AG20443 (cell line): ENCODE results near the gene ASAP2.

Source experiments
- DNase-seq: peaks from one replicate; pipeline ENCODE4 v3.0.0; 2012; ENCODE audit warnings: low spot score, mixed read lengths

Gene ASAP2

DNA sequence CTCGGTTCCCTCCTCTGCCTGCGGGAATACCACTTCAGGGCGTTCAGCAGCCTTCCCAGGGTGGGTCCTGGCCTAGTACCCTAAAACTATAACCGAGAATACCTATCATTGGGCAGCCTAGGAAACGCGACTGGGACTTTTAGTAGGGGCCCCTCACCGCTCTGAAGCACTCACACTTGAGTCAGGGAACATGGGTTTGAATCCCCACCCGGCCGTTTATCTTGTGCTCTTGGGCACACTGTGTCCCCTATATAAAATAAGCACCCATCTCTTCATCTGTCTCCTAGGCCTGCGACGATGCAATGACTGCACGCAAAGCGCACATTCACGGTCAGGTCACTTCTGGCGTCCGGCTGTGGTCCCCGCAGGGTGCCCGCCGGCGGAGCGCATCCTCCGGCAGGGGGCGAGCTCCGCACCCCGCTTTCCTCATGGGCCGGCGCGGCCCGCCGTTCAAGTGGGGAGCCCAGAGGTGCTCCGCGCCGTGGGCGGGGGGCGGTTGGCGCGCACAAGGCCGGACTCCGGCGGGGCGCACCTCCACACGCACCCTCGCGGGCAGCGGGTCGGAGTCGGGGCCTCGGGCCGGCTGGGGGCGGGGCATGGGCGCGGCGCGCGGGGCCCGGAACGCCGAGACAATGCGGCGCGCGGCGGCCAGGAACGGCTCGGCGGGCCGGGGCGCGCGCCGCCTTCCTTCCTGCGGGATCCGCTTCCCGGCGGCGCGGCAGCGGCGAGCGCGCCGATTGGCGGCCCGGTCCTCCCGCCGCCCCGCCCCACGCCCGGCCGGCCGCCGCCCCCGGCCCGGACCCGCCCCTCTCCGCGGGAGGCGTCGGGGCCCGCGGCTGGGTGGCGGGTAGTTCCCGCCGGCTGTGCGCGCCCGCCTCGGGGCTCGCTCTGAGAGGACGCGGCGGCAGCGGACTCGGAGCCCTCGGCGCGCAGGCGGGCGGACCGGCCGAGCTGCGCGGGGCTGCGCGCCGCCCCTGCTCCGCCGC is at the start of gene ASAP2:
Gene ASAP2, plus strand, starts transcription at position 850 of the 986 bp plus-strand sequence. CDS start 293 bp downstream, outside the sequence.
- peak; percentile 96 for DNase-seq

DNA sequence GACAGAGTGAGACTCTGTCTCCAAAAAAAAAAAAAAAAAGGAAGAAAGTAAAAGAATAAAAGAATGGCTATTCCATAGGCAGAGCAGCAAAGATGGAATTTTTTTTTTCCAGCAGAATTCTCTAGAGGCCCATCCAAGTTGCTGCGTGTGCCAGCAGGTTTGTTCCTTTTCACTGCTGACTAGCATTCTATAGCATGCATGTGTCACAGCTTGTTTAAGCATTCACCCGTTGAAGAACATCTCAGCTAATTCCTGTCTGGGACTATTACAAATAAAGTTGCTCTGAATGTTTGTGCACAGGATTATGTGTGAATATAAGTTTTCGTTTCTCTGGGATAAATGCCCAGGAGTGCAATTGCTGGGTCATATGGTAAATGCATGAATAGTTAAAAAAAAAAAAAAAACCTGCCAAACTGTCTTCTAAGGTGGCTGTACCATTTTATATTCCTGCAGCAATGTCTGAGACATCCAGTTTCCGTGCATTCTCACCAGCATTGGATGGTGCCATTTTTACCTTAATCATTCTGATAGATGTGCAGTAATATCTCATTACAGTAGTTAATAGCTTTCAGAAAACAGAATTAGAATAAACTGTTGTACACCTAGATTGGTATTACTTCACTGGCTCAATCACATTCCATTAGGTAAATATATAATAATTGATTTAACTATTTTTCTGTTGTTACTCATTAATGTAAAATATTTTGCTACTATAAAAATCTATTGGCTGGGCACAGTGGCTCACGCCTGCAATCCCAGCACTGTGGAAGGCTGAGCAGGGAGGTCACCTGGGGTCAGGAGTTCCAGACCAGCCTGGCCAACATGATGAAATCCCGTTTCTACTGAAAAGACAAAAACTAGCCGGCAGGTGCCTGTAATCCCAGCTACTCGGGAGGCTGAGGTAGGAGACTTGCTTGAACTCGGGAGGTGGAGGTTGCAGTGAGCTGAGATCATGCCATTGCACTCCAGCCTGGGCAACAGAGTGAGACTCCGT is 47.5 kb upstream of the ASAP2 start:
- DNase-seq, result no peak

DNA sequence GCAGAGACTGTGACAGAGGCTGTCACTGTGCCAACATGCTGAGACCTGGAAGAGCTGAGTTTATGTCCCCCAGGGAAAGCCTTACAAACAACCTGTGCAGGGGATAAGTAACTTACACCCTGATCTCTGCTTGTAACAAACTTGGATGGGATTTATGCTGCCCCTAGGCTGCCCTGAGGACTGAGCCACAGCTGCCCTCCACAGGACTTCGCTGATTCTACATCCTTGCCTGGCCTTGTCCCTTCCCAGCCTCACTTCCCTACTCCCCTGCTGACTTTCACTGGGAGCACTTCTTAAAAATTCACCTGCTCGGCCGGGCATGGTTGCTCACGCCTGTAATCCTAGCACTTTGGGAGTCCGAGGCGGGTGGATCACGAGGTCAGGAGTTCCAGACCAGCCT is 45.9 kb upstream of the ASAP2 start:
- DNase-seq, result no peak

DNA sequence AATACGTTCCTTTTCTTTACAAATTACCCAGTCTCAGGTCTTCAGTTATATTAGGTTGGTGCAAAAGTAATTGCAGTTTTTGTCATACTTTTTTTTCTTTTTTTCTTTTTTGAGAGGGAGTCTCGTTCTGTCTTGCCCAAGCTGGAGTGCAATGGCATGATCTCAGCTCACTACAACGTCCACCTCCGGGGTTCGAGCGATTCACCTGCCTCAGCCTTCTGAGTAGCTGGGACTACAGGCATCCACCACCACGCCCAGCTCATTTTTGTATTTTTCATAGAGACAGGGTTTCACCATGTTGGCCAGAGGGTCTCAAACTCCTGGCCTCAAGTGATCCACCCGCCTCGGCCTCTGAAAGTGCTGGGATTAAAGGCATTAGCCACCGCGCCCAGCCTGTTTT is 43.8 kb upstream of the ASAP2 start:
- no peak for DNase-seq

- peak; percentile 67 for DNase-seq
Observed at GRCh38 chr2:9163306-9164111, 43.1 kb upstream of the ASAP2 start.

GRCh38 chr2:9164112-9164608 is 42.5 kb upstream of the ASAP2 start:
- no peak for DNase-seq

DNA sequence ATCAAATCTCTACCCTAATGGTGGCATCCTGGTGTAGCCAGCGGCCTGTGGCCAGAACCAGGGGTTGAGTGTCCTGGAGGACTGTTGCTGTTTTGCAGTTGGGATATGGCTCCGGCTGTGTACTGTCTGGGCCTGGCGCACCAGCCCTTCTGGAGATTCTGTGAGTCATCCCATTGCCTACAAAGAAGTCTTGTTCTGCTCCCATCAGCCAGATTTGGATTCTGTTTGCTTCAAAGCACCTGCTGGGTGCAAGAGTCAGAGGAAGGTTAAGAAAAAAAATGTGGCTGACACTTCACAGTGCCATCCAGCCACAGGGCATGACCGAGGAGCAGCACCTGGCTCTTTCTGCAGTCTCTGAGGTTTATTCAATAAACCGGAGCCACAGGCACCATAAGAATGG is 41.0 kb upstream of the ASAP2 start:
- peak; percentile 45 for DNase-seq

DNA sequence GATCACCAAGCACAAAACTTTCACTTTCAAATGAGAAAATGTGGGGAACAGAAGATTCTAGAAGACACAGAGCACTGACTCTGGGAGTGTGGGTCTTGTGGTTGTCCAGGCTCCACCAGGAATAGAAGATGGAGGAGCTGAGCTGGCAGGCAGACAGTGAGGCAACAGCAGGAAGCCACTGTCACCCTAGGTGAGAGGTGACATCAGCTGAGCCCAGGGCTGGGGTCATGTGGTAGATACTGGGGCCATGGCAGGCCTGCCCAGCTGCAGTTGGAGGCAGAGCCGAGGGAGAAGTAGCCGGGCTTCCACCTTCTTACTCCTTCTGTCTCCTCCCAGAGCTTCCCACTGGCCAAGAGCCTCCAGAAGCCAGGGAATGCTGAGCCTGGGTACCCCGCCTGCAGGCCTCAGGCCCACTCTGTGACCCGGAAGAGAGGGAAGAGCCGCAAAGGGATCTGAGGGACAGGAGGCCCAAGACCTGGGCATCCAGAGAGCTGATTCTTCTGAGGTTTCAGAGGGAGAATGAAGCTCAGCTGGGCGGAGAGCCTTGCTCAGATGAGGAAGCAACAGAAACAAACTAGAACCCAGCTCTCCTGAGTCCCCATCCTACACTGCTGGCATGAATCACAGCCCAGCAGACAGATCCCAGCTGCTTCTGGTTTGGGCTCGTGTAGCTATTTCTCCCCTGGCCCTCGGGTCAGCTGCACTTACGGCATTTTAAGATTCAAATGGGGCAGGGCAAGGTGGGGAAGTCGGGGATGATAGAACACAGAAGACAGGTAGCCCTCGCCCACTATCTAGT is 39.8 kb upstream of the ASAP2 start:
- DNase-seq, result peak; percentile 38

DNA sequence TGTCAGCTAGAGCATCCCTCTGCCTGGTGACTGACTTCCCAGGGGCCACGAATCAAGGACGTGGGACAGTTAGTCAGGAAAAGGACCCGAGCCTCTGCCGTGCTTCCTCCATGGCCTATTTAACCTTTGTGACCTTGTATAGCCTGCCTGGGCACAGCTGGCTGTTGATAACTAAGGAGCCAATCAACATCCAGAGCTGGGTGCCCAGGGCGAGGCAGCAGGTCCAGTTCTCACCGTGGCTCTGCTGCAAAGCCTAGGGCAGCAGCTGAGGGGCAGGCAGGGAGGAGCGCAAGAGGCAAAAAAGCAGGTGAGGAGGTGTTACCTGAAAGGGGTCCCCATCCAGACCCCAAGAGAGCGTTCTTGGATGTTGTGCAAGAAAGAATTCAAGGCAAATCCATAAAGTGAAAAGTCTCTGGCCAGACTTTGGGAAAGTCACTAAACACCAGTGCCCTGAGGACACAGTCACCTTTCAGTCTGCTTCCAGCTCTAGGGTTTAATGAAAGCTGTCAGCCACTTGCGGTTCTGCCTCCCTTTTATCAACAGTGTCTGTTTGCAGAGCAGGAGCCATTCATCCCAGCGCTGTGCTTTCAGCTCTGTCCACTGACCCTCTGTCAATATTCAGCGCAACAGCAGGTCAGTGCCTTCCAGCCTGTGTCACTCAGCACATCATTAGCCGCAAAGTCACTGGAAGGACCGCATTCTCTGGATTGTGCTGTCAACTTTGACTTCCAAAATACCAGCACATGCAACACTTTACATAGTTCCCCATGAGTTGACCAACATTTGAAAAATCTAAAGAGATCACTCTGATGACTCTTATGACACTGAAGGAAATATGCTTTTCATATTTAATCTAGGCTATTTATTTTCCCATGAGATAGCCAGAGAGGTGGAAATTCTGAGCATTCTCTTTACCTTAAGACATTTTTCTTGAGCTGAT is 38.6 kb upstream of the ASAP2 start:
- DNase-seq, result no peak

GRCh38 chr2:9168821-9169221 is 37.8 kb upstream of the ASAP2 start:
- no peak for DNase-seq

DNA sequence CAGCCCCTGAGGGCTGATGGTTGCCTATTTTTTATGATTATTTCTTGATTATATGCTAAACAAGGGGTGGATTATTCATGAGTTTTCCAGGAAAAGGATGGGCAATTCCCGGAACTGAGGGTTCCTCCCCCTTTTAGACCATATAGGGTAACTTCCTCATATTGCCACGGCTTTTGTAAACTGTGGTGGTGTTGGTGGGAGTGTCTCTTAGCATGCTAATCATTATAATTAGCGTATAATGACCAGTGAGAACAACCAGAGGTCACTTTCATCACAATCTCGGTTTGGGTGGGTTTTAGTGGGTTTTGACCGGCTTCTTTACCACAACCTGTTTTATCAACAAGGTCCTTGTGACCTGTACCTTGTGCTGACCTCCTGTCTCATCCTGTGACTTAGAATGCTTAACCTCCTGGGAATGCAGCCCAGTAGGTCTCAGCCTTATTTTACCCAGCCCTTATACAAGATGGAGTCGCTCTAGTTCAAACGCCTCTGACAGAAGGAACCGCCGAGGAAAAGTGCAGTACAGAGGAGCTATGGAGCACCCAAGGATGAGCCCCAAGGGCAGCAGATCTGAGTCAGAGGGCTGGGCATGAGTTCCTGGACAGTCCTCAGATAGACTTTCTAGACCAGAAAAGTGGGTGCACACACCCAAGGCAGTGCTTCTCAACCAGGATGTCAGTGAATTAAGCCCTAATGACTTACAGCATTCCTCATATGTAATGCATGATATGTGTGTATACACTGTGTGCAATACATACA is 37.1 kb upstream of the ASAP2 start:
- DNase-seq, result no peak

GRCh38 chr2:9170458-9171130 is 36.0 kb upstream of the ASAP2 start:
- DNase-seq, result no peak

DNA sequence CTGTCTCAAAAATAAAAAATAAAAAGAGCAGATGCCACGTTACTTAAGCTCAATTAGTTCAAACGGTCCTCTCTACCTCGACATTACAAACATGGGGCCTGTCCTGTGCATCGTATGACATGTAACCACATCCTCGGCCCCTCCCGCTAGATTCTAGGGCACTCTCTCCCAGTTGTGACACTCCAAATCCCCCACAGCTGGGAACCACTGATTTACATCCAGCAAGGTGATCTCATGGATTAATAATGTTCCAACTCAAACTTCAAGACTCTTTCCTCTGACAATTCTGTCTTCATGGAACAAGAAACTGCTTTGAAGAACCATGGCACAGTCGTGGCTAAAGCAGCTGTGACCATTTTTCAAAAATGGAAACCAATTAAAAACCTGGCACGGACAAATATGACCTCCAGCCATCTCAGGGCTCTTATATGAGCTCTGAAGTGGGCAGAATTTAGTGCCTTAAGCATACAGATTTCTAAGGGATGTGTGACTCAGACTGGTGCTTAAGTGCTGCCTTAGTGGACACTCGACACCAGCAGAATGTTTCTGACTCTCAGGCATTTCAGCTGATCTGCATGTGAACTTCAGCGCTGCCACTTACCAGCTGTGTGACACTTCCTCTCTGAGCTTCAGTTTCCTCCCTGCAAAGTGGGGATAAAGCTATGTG is 31.7 kb upstream of the ASAP2 start:
- DNase-seq, result peak; percentile 70

GRCh38 chr2:9178110-9178903 is 28.3 kb upstream of the ASAP2 start:
- DNase-seq, result no peak

- peak; percentile 74 for DNase-seq
Observed at GRCh38 chr2:9178904-9179571, 27.6 kb upstream of the ASAP2 start.

GRCh38 chr2:9179572-9180201 is 26.9 kb upstream of the ASAP2 start:
- peak; percentile 85 for DNase-seq
